Endothelial cell of umbilical vein (primary cell): ENCODE measurements around the gene LRRK1. TPM values are rescaled to one million over a fixed set of nuclear protein-coding genes. Genes with fewer than 3 reads are reported as not detected.

Source experiments
- BruUV-seq: library from RNA; stranded (reverse); fragments of 400-500 nt; replicated peaks from 2 replicates; lab custom pipeline; 2021; lab: Mats Ljungman, UMichigan
- CTCF ChIA-PET: fragments of 300-600, 350-600 bp; sonication (Branson Sonifier 250); formaldehyde crosslinking; loops from one replicate; lab custom pipeline; 2021; ENCODE audit warnings: antibody characterized with exemption, inconsistent platforms; lab: Charles Lee
- POLR2A ChIA-PET: fragments of 300-600, 350-600 bp; sonication (Branson Sonifier 250); formaldehyde crosslinking; loops from one replicate; lab custom pipeline; 2021; ENCODE audit warnings: antibody characterized with exemption, inconsistent platforms; lab: Charles Lee
- DNase-seq: peaks from one replicate; pipeline ENCODE4 v3.0.0-alpha.2; 2011; ENCODE audit warnings: low read depth, low spot score
- FAIRE-seq: peaks from 2 replicates; lab custom pipeline; 2011; peaks lifted over from hg19 to GRCh38; lab: Jason Lieb, UNC
- H2AFZ ChIP-seq: 2 replicates; pipeline ENCODE4 v1.6.0; 2012; ENCODE audit warnings: low read depth, low read length, control low read depth, inconsistent platforms
- H3K27ac ChIP-seq: 2 replicates; pipeline ENCODE4 v1.5.1; 2011; ENCODE audit warnings: low read depth, mild to moderate bottlenecking, control low read depth, low read length, moderate library complexity; ENCODE audit not compliant: insufficient read depth
- H3K27me3 ChIP-seq, 2 experiments: 2 replicates each; pipeline versions ENCODE4 v1.6.0 to v1.6.1; 2011; ENCODE audit warnings: low read length in 2 of 2, mixed read lengths in 1 of 2; ENCODE audit not compliant: control insufficient read depth in 2 of 2, insufficient read depth in 2 of 2
- H3K36me3 ChIP-seq, 2 experiments: 2 replicates in 1 of 2; 3 replicates in 1 of 2; pipeline ENCODE4 v1.5.1; 2011; ENCODE audit warnings: low read length in 2 of 2, mild to moderate bottlenecking in 1 of 2, moderate library complexity in 1 of 2; ENCODE audit not compliant: control insufficient read depth in 2 of 2, insufficient read depth in 2 of 2; ENCODE audit errors: extremely low read depth in 1 of 2
- H3K4me1 ChIP-seq: 3 replicates; pipeline ENCODE4 v1.5.1; 2011; ENCODE audit warnings: mild to moderate bottlenecking, low read length; ENCODE audit not compliant: control insufficient read depth, insufficient read depth; ENCODE audit errors: extremely low read depth
- H3K4me2 ChIP-seq: 2 replicates; pipeline ENCODE4 v1.6.1; 2011; ENCODE audit warnings: low read length, control low read depth, mixed read lengths; ENCODE audit not compliant: insufficient read depth
- H3K4me3 ChIP-seq, 3 experiments: fragments of 200-600 bp in 1 of 3; sonication (generic), shearing (Covaris generic) in 1 of 3; replicated peaks in 1 of 3; 2 replicates each; pipeline ENCODE4 v1.5.1; 2011 to 2016; ENCODE audit warnings: control low read depth in 3 of 3, low read length in 3 of 3, mild to moderate bottlenecking in 2 of 3, inconsistent platforms in 1 of 3, low read depth in 1 of 3, moderate library complexity in 1 of 3; ENCODE audit not compliant: insufficient read depth in 1 of 3
- H3K79me2 ChIP-seq: 2 replicates; pipeline ENCODE4 v1.6.0; 2012; ENCODE audit warnings: low read length, inconsistent platforms; ENCODE audit not compliant: control insufficient read depth, insufficient read depth
- H3K9ac ChIP-seq: replicated peaks from 2 replicates; pipeline ENCODE3; 2011; ENCODE audit warnings: low read length, control low read depth; ENCODE audit not compliant: insufficient read depth; ENCODE audit errors: extremely low read depth
- H3K9me1 ChIP-seq: replicated peaks from 3 replicates; pipeline ENCODE4 v1.6.0; 2011; ENCODE audit warnings: mild to moderate bottlenecking, low read length; ENCODE audit not compliant: control insufficient read depth, insufficient read depth; ENCODE audit errors: extremely low read depth
- H3K9me3 ChIP-seq: replicated peaks from 2 replicates; pipeline ENCODE4 v1.5.1; 2012; ENCODE audit warnings: low read length, inconsistent platforms; ENCODE audit not compliant: control insufficient read depth, insufficient read depth
- H4K20me1 ChIP-seq: replicated peaks from 2 replicates; pipeline ENCODE3; 2011; ENCODE audit warnings: mild to moderate bottlenecking, low read length; ENCODE audit not compliant: control insufficient read depth, insufficient read depth; ENCODE audit errors: extremely low read depth
- CTCF ChIP-seq, 2 donors: IDR thresholded peaks; 1 replicate in 1 of 2; 2 replicates in 1 of 2; pipeline ENCODE4 v1.5.1; 2011; ENCODE audit warnings: low read length in 2 of 2, mild to moderate bottlenecking in 2 of 2, moderate library complexity in 2 of 2, control low read depth in 1 of 2, inconsistent platforms in 1 of 2, low read depth in 1 of 2; ENCODE audit not compliant: insufficient read depth in 1 of 2; ENCODE audit errors: extremely low read depth in 1 of 2
- EZH2 ChIP-seq: IDR thresholded peaks from 2 replicates; pipeline ENCODE4 v1.6.1; 2012; ENCODE audit warnings: borderline replicate concordance, low read depth, mild to moderate bottlenecking, moderate library complexity, low read length, inconsistent platforms; ENCODE audit not compliant: severe bottlenecking
- FOS ChIP-seq: IDR thresholded peaks from 2 replicates; pipeline ENCODE4 v1.6.1; 2011; ENCODE audit warnings: mild to moderate bottlenecking, low read length, moderate library complexity, borderline replicate concordance; ENCODE audit not compliant: insufficient read depth
- GATA2 ChIP-seq: IDR thresholded peaks from 2 replicates; pipeline ENCODE4 v1.7.0; 2011; ENCODE audit warnings: low read depth, mild to moderate bottlenecking, moderate library complexity, mixed read lengths, low read length; ENCODE audit not compliant: insufficient read length, insufficient read depth
- JUN ChIP-seq: IDR thresholded peaks from 2 replicates; pipeline ENCODE4 v1.6.1; 2011; ENCODE audit warnings: borderline replicate concordance, low read depth; ENCODE audit not compliant: insufficient read length, insufficient read depth
- MYC ChIP-seq: IDR thresholded peaks from one replicate; pipeline ENCODE4 v1.6.1; 2011; ENCODE audit warnings: mild to moderate bottlenecking, low read depth, low read length
- POLR2A ChIP-seq: IDR thresholded peaks from 2 replicates; pipeline ENCODE4 v1.6.1; 2012; ENCODE audit warnings: low read depth, mild to moderate bottlenecking, control low read depth, low read length
- POLR2AphosphoS5 ChIP-seq: IDR thresholded peaks from 2 replicates; pipeline ENCODE4 v1.6.1; 2012; ENCODE audit warnings: low read depth, mild to moderate bottlenecking, control low read depth, low read length, moderate library complexity; ENCODE audit not compliant: insufficient read depth
- dilution Hi-C: fragments of 300-500 bp; cut with MboI; formaldehyde crosslinking; loops from one replicate; pipeline ENCODE4 v1.15.0; 2019; ENCODE audit warnings: low sequenced_read_pairs; ENCODE audit not compliant: extremely low pct_ligation_motif_present
- intact Hi-C: fragments of 100-400 bp; cut with micrococcal nuclease; formaldehyde crosslinking; loops from one replicate; pipeline ENCODE4 v1.10.0; 2022
- polyA plus RNA-seq, 4 experiments: library from polyadenylated mRNA; depleted of rRNA in 3 of 4; stranded (reverse) in 3 of 4; unstranded in 1 of 4; fragments of >200 nt; gene quantifications; 2 replicates each; pipeline versions ENCODE4 v1.2.1 to v1.2.3, GENCODE V29; 2011 to 2012; ENCODE audit warnings: missing spikeins in 1 of 4
- total RNA-seq: library from RNA; stranded (reverse); gene quantifications from 2 replicates; pipeline ENCODE4 v1.2.3, GENCODE V29; 2021
- TF ChIP-seq, protein P1 (sequence below): IDR thresholded peaks from 2 replicates; pipeline ENCODE4 v1.6.1; 2011; ENCODE audit not compliant: insufficient read depth, insufficient read length

LRRK1 gene
- total and polyA plus RNA-seq, 2 donors (not counting 3 experiments of a cell fraction or from before 2014, with no cell fraction given), result 11.0 to 22.1 TPM

DNA sequence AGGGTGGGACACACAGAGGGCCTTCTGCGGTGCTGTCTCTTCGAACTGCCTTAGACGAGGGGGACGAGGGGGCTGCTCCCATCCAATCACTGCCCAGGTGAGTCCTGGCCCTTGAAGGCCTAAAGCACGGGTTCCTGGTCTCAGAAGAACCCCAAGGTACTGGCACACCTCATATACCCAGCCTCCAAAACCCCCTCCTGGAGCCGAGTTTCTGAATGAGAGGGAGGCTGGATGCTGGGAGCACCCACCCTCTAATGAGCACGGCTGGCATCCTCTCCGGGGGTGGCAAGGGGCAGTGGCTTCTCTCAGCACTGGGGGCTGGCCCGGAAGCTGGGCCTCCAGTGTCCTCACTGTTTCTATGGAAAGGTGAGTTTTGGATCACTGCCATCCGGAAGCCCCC is 165.6 kb downstream of the LRRK1 start:
- Histone ChIP-seq H3K4me2 (no peak overlapping the region), H3K36me3 (no peaks in the 10 kb centered on the region), H3K9me3 (no peaks in the 10 kb centered on the region), H3K27ac (no peak overlapping the region), H3K79me2 (no peaks in the 10 kb centered on the region), H3K4me3 (no peak overlapping the region), H3K9ac (no peak overlapping the region), H2AFZ (no peak overlapping the region), H3K27me3 (peaks cover 0 to 2% of the 10 kb centered on the region in 2 experiments), H4K20me1 (no peaks in the 10 kb centered on the region), H3K4me1 (no peaks in the 10 kb centered on the region), H3K9me1 (no peaks in the 10 kb centered on the region)
- BruUV-seq, result no TSS peak
- ChIA-PET CTCF (interaction anchor here (5.0 kb wide), 1 partner anchor 173 kb away, joined by 33 read pairs; no protein-coding TSS in a partner anchor), POLR2A (no interaction called here)
- TF ChIP-seq CTCF (IDR thresholded peaks at IDR 0.05; ENCODE audit: extremely low read depth in 1 of 2, insufficient read depth in 1 of 2, low read depth in 1 of 2, low read length in 2 of 2), result no peak
- TF ChIP-seq POLR2AphosphoS5, result no peak
- intact Hi-C loops (no loop called here), dilution Hi-C loops (no loop called here)
- DNase-seq (no peak), FAIRE-seq (no peak)

GRCh38 chr15:101085311-101085700 is 166.1 kb downstream of the LRRK1 start:
- H3K27me3 ChIP-seq, result peaks cover 0 to 2% of the 10 kb centered on the region in 2 experiments
- intact Hi-C loops, result no loop called here
- H3K27ac ChIP-seq, result no peak overlapping the region
- no TSS peak for BruUV-seq
- H3K4me2 ChIP-seq, result no peak overlapping the region
- dilution Hi-C loops, result no loop called here
- no peaks in the 10 kb centered on the region for H3K79me2 ChIP-seq
- FAIRE-seq (no peak), DNase-seq (no peak)
- no peaks in the 10 kb centered on the region for H3K36me3 ChIP-seq
- ChIA-PET POLR2A (no interaction called here), CTCF (interaction anchor here (1.0 to 5.0 kb wide), 4 partner anchors 14 to 173 kb away, joined by 3 to 33 read pairs (median 6); no protein-coding TSS in a partner anchor)
- no peaks in the 10 kb centered on the region for H3K4me1 ChIP-seq
- H4K20me1 ChIP-seq, result no peaks in the 10 kb centered on the region
- no peak overlapping the region for H2AFZ ChIP-seq
- H3K4me3 ChIP-seq, result no peak overlapping the region
- no peaks in the 10 kb centered on the region for H3K9me3 ChIP-seq
- H3K9ac ChIP-seq, result no peak overlapping the region
- TF ChIP-seq FOS, result no peak
- TF ChIP-seq MYC, result no peak
- TF ChIP-seq EZH2, result no peak
- no peak for TF ChIP-seq GATA2
- no peak for TF ChIP-seq POLR2A
- TF ChIP-seq, protein P1, sequence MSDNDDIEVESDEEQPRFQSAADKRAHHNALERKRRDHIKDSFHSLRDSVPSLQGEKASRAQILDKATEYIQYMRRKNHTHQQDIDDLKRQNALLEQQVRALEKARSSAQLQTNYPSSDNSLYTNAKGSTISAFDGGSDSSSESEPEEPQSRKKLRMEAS, result no peak
- no peak for TF ChIP-seq POLR2AphosphoS5
- no peak for TF ChIP-seq JUN
- TF ChIP-seq CTCF (IDR thresholded peaks at IDR 0.05; ENCODE audit: extremely low read depth in 1 of 2, insufficient read depth in 1 of 2, low read depth in 1 of 2, low read length in 2 of 2), result no peak
- no peaks in the 10 kb centered on the region for H3K9me1 ChIP-seq
